ENCODE results near the gene EPB41L3.

DNA sequence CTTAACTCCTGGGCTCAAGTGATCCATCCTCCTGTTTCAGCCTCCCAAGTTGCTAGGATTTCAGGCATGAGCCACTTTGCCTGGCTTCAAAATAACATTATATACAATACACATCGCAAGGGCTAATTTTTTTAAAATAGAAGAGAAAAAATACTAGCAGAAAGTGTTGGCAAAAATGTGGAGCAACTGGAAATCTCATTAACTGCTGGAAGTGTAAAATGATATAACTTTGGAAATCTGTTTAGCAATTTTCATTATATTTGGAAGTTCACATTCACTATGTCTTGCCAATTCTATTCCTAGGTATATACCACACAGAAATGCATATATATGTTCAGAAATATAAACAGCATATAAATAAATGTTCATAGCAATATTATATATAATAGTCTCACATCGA is 193.2 kb downstream of the EPB41L3 start:
- TF ChIP-seq NFIC (IDR thresholded peaks at IDR 0.05) (no peak), EP300 (IDR thresholded peaks at IDR 0.05; ENCODE audit: borderline replicate concordance) (no peak), CEBPB (IDR thresholded peaks at IDR 0.05) (no peak), TAF1 (IDR thresholded peaks at IDR 0.05; ENCODE audit: low read depth) (no peak), CREB1 (IDR thresholded peaks at IDR 0.05; ENCODE audit: low read depth) (no peak), MAX (IDR thresholded peaks at IDR 0.05) (no peak), RAD21 (IDR thresholded peaks at IDR 0.05; ENCODE audit: low read depth) (no peak), REST (IDR thresholded peaks at IDR 0.05; ENCODE audit: low read depth) (no peak), USF1 (IDR thresholded peaks at IDR 0.05) (no peak), ZBTB7A (IDR thresholded peaks at IDR 0.05; ENCODE audit: low read depth) (no peak), EGR1 (IDR thresholded peaks at IDR 0.05) (no peak), YY1 (IDR thresholded peaks at IDR 0.05; ENCODE audit: low read depth) (no peak)

All from Ishikawa (cell line).